HepG2 (cell line): ENCODE measurements around the gene PFDN5. TPM values are rescaled to one million over a fixed set of nuclear protein-coding genes. Genes with fewer than 3 reads are reported as not detected.
A peak's percentile ranks its signal among the peaks of the same experiment; 100 is the strongest.

Source experiments
- ATAC-seq: fragments of 200-7000 bp; cut with Tn5 transposase; 3 replicates; pipeline ENCODE4 v1.9.1; 2020; ENCODE audit warnings: mild to moderate bottlenecking, moderate library complexity
- BruUV-seq: library from RNA; stranded (reverse); fragments of 400-500 nt; replicated peaks from 2 replicates; lab custom pipeline; 2021; lab: Mats Ljungman, UMichigan
- CTCF ChIA-PET: fragments of 300-600 bp; formaldehyde crosslinking; extraction: SDS; loops from one replicate; lab custom pipeline; 2021; ENCODE audit warnings: low total read pairs, inconsistent platforms, low intra/inter-chr PET ratio; lab: Yijun Ruan, JAX
- POLR2A ChIA-PET: fragments of 350-600 bp; sonication (Branson Sonifier 250); formaldehyde crosslinking; loops from one replicate; lab custom pipeline; 2020; ENCODE audit warnings: antibody characterized with exemption, inconsistent platforms; lab: Yijun Ruan, JAX
- DNase-seq: peaks from one replicate; pipeline ENCODE4 v3.0.0-alpha.2; 2015; ENCODE audit warnings: low spot score
- FAIRE-seq: peaks from 3 replicates; lab custom pipeline; 2011; peaks lifted over from hg19 to GRCh38; lab: Jason Lieb, UNC
- H2AFZ ChIP-seq: one replicate; pipeline ENCODE4 v1.6.1; 2011; ENCODE audit warnings: low read length, inconsistent platforms
- H3K27ac ChIP-seq: fragments of 300-600 bp; 3 replicates; pipeline ENCODE4 v1.8.0; 2011; ENCODE audit warnings: mixed run types, mild to moderate bottlenecking, mixed read lengths, low read length, inconsistent platforms; ENCODE audit not compliant: insufficient read depth; ENCODE audit errors: extremely low read length
- H3K27me3 ChIP-seq, 2 experiments: fragments of 200-600 bp in 1 of 2; 2 replicates in 1 of 2; 3 replicates in 1 of 2; pipeline versions ENCODE4 v1.6.0 to v1.8.0; 2011; ENCODE audit warnings: low read length in 2 of 2, mild to moderate bottlenecking in 2 of 2, moderate library complexity in 2 of 2, inconsistent platforms in 1 of 2; ENCODE audit not compliant: insufficient read depth in 2 of 2, control insufficient read depth in 1 of 2
- H3K36me3 ChIP-seq, 2 experiments: fragments of 200-600 bp in 1 of 2; replicated peaks in 1 of 2; 2 replicates in 1 of 2; 3 replicates in 1 of 2; pipeline versions ENCODE4 v1.5.1 to v1.8.0; 2011; ENCODE audit warnings: low read length in 2 of 2, inconsistent platforms in 1 of 2; ENCODE audit not compliant: insufficient read depth in 2 of 2, control insufficient read depth in 1 of 2
- H3K4me1 ChIP-seq: 2 replicates; pipeline ENCODE4 v1.5.1; 2012; ENCODE audit warnings: low read length, inconsistent platforms; ENCODE audit not compliant: insufficient read depth
- H3K4me2 ChIP-seq: 2 replicates; pipeline ENCODE4 v1.6.0; 2011; ENCODE audit warnings: low read depth, low read length, inconsistent platforms
- H3K4me3 ChIP-seq, 3 experiments: fragments of 200-600 bp in 1 of 3; sonication (generic), shearing (Covaris generic) in 1 of 3; replicated peaks in 1 of 3; 2 replicates each; pipeline ENCODE4 v1.5.1; 2011 to 2016; ENCODE audit warnings: low read length in 3 of 3, inconsistent platforms in 2 of 3, low read depth in 2 of 3, mild to moderate bottlenecking in 2 of 3, control low read depth in 1 of 3, mixed read lengths in 1 of 3; ENCODE audit not compliant: insufficient read depth in 1 of 3
- H3K79me2 ChIP-seq: one replicate; pipeline ENCODE4 v1.6.1; 2011; ENCODE audit warnings: low read length, inconsistent platforms; ENCODE audit not compliant: insufficient read depth
- H3K9ac ChIP-seq: 2 replicates; pipeline ENCODE4 v1.6.0; 2011; ENCODE audit warnings: mild to moderate bottlenecking, low read depth, low read length, inconsistent platforms; ENCODE audit not compliant: insufficient read depth
- H3K9me3 ChIP-seq: 2 replicates; pipeline ENCODE4 v1.5.1; 2012; ENCODE audit warnings: mild to moderate bottlenecking, low read length
- H4K20me1 ChIP-seq: 2 replicates; pipeline ENCODE4 v1.6.0; 2011; ENCODE audit warnings: inconsistent platforms, mild to moderate bottlenecking, low read length, moderate library complexity; ENCODE audit not compliant: insufficient read depth
- MAFF ChIP-seq: IDR thresholded peaks from 2 replicates; pipeline ENCODE4 v1.6.1; 2011; ENCODE audit warnings: low read depth, low read length, improper control_type of control experiment
- MAFG ChIP-seq: sonication (generic); formaldehyde crosslinking; IDR thresholded peaks from 2 replicates; pipeline ENCODE4 v1.5.1; 2020; ENCODE audit warnings: mild to moderate bottlenecking, missing genetic modification reagents
- MAFK ChIP-seq, 2 experiments: IDR thresholded peaks in 1 of 2; conservative IDR thresholded peaks in 1 of 2; 2 replicates each; pipeline ENCODE4 v1.6.1; 2011; ENCODE audit warnings: improper control_type of control experiment in 2 of 2, low read length in 2 of 2
- PAX8 ChIP-seq: sonication (generic); formaldehyde crosslinking; IDR thresholded peaks from 2 replicates; pipeline ENCODE4 v1.8.0; 2022; ENCODE audit warnings: mild to moderate bottlenecking, missing genetic modification reagents, borderline replicate concordance
- ZNF615 ChIP-seq: sonication (generic); formaldehyde crosslinking; IDR thresholded peaks from 2 replicates; pipeline ENCODE4 v1.5.0; 2020; ENCODE audit warnings: mild to moderate bottlenecking, missing genetic modification reagents, borderline replicate concordance
- ZSCAN30 ChIP-seq: sonication (generic); formaldehyde crosslinking; IDR thresholded peaks from 2 replicates; pipeline ENCODE4 v1.5.0; 2020; ENCODE audit warnings: mild to moderate bottlenecking, missing genetic modification reagents
- WGBS: methylation state at CpG from one replicate; pipeline ENCODE4 v1.1.6; 2017; ENCODE audit warnings: low lambda C conversion rate; 5-methylcytosine and 5-hydroxymethylcytosine counted together
- in situ Hi-C: cut with HindIII; loops from 2 replicates; pipeline ENCODE4 v1.10.0; 2017; ENCODE audit warnings: low pct_unique_long_range_greater_than_20kb; ENCODE audit not compliant: extremely low pct_ligation_motif_present
- intact Hi-C: fragments of 100-400 bp; cut with micrococcal nuclease; formaldehyde crosslinking; loops from one replicate; pipeline ENCODE4 v1.10.0; 2022; ENCODE audit not compliant: unreplicated experiment
- polyA plus RNA-seq, 8 experiments: library from polyadenylated mRNA; depleted of rRNA in 3 of 8; stranded (reverse) in 7 of 8; unstranded in 1 of 8; fragments of >200 nt; fragmentation: Illumina TruSeq in 4 of 8; extraction: Trizol in 4 of 8; gene quantifications; 2 replicates each; pipeline versions ENCODE4 v1.2.1 to v1.2.3, GENCODE V29; 2011 to 2016; ENCODE audit warnings: low read depth in 4 of 8, missing spikeins in 1 of 8, mixed read lengths in 1 of 8; ENCODE audit not compliant: insufficient read depth in 1 of 8
- total RNA-seq, 5 experiments: library from RNA; depleted of rRNA; stranded (reverse); fragments of >200 nt; fragmentation: Illumina TruSeq; extraction: Trizol; gene quantifications; 2 replicates each; pipeline ENCODE4 v1.2.3, GENCODE V29; 2016; ENCODE audit warnings: low read depth in 1 of 5
- TF ChIP-seq, protein P1 (sequence below): sonication (generic); formaldehyde crosslinking; IDR thresholded peaks from 2 replicates; pipeline ENCODE4 v1.8.0; 2022; ENCODE audit warnings: mild to moderate bottlenecking, missing genetic modification reagents, moderate library complexity

The PFDN5 gene
- total and polyA plus RNA-seq, 2 of the 13 experiments (the other 11 are each of a cell fraction or from before 2014, with no cell fraction given), result 449 to 462 TPM

DNA sequence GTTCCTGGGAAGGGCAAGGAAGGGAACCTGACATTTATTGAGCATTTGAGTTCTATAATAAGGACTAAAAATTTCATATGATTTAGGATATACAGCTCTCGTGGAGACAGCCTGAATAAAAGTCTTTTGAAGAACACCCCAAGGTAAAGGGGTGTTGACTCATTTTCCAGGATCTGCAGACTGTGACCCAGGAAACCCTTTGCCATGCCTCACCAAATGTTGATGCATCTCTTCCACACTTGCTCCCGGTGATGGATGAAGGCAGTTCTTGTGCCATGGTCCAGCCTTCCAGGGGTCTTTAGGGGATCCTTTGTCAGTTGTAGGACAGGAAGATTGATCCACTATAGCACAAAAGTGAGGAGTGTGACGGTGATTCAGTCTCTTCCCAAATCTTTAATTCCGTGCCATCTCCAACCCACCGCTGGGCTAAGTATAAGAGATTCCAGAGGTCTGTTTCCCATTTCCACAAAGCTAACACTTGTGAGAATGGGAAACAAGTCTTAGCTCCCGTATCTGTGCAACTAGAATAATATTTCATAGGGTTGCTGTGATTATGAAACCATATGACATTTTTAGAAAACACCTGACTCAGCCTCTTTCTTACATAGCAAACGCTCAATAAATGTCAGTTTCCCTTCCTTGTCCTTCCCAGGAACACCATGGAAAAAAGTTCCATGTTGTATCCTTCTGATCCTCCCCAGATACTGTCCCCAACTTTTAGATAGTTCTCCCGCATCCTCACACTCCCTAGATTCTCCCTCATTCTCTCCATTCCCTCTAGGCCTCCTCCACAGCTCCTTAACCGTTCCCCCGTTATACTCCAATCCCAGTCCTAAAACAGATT, 25.2 kb downstream of the PFDN5 start:
- no peak for FAIRE-seq
- peaks cover 2 to 16% of the 10 kb centered on the region in 2 experiments; a peak in 4 of 5 replicates for H3K36me3 ChIP-seq
- no peak for DNase-seq
- no peaks in the 10 kb centered on the region for H3K9me3 ChIP-seq
- in situ Hi-C loops (no loop called here), intact Hi-C loops (loop anchor here (2.0 kb wide), 1 partner anchor 180 kb away; the partner anchor contains the start of gene TARBP2)
- ChIA-PET CTCF (interaction anchor here (1.4 kb wide), 1 partner anchor 32 kb away, joined by 4 read pairs; no protein-coding TSS in a partner anchor), POLR2A (interaction anchor here (0.7 to 4.4 kb wide), 38 partner anchors 9 to 314 kb away, joined by 3 to 58 read pairs (median 5); partner anchors contain the start of genes CSAD, EIF4B, ESPL1 and MYG1)
- peaks cover 5% of the 10 kb centered on the region for H3K79me2 ChIP-seq
- no peak for ATAC-seq
- peak overlapping the region; percentile 64 to 82 (median 67) for H3K4me3 ChIP-seq
- no peaks in the 10 kb centered on the region for H3K27me3 ChIP-seq
- peaks cover 39% of the 10 kb centered on the region for H3K4me1 ChIP-seq
- TF ChIP-seq, protein P1, sequence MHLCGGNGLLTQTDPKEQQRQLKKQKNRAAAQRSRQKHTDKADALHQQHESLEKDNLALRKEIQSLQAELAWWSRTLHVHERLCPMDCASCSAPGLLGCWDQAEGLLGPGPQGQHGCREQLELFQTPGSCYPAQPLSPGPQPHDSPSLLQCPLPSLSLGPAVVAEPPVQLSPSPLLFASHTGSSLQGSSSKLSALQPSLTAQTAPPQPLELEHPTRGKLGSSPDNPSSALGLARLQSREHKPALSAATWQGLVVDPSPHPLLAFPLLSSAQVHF, result no peak
- TF ChIP-seq ZNF615 (CRISPR knock-in tag) (peak; percentile 65; the same call in 1 of the 2 replicates), MAFG (CRISPR knock-in tag) (no peak), MAFK (conservative IDR thresholded peaks at IDR 0.05 in 1 of 2, IDR thresholded peaks at IDR 0.05 in 1 of 2; ENCODE audit: low read length in 2 of 2) (peak; percentile 33 to 67), MAFF (peak; percentile 67), ZSCAN30 (CRISPR knock-in tag) (0 out of 2 replicates have a peak, but pooled peaks have one; percentile 40), PAX8 (CRISPR knock-in tag) (no peak)
- H3K9ac ChIP-seq, result peak overlapping the region; percentile 91
- no peaks in the 10 kb centered on the region for H4K20me1 ChIP-seq
- WGBS, result 52% methylated on average over 10 of the region's 10 CpGs
- peak overlapping the region; percentile 92 for H3K27ac ChIP-seq
- TSS peak; percentile 84 for BruUV-seq
- no peak overlapping the region for H2AFZ ChIP-seq
- H3K4me2 ChIP-seq, result peak overlapping the region; percentile 83
